Body of pancreas (tissue), 4 donors: ENCODE results near the gene KCNQ5. TPM values are rescaled to one million over a fixed set of nuclear protein-coding genes. Genes with fewer than 3 reads are reported as not detected.

ENCODE experiments used
- ATAC-seq: fragments of 150-250 bp; one replicate; pipeline ENCODE4 v1.9.1; 2016
- DNase-seq, 4 donors: peaks; one replicate each; pipeline ENCODE4 v3.0.0-alpha.2; 2019
- H3K27ac ChIP-seq, 4 donors: fragments of 200-600 bp; sonication (generic); 1 replicate in 3 of 4; 2 replicates in 1 of 4; pipeline versions ENCODE4 v1.5.1 to v1.6.1; 2016 to 2019; ENCODE audit warnings: mild to moderate bottlenecking in 1 of 4, mixed read lengths in 1 of 4, moderate library complexity in 1 of 4
- H3K27me3 ChIP-seq, 2 donors: fragments of 200-600 bp; sonication (generic); one replicate each; pipeline ENCODE4 v1.6.0; 2016; ENCODE audit warnings: mild to moderate bottlenecking in 1 of 2
- H3K36me3 ChIP-seq, 2 donors: fragments of 200-600 bp; sonication (generic); replicated peaks in 1 of 2; 2 replicates each; pipeline ENCODE4 v1.5.1; 2016; ENCODE audit warnings: low read depth in 2 of 2; ENCODE audit not compliant: insufficient read depth in 1 of 2
- H3K4me1 ChIP-seq: fragments of 200-600 bp; sonication (generic); one replicate; pipeline ENCODE4 v1.6.0; 2016
- H3K4me3 ChIP-seq, 2 donors: fragments of 200-600 bp; sonication (generic); 1 replicate in 1 of 2; 2 replicates in 1 of 2; pipeline ENCODE4 v1.5.1; 2016 to 2019
- H3K9me3 ChIP-seq, 3 donors: fragments of 200-600 bp; sonication (generic); 1 replicate in 2 of 3; 2 replicates in 1 of 3; pipeline ENCODE4 v1.5.1; 2016
- CTCF ChIP-seq, 7 experiments: fragments of 450-650 bp in 4 of 7; fragments of 200-600 bp in 3 of 7; sonication (generic) in 3 of 7; IDR thresholded peaks; one replicate each; pipeline ENCODE4 v1.5.1; 2016 to 2019; ENCODE audit warnings: antibody characterized with exemption in 7 of 7
- POLR2A ChIP-seq, 3 donors: fragments of 450-650 bp; IDR thresholded peaks; one replicate each; pipeline ENCODE4 v1.6.1; 2016; ENCODE audit warnings: antibody characterized with exemption in 3 of 3, mild to moderate bottlenecking in 2 of 3
- WGBS, 2 donors: methylation state at CpG; one replicate each; pipeline ENCODE4 v1.1.5; 2017; 5-methylcytosine and 5-hydroxymethylcytosine counted together
- intact Hi-C: fragments of 100-400 bp; cut with DNase I; formaldehyde crosslinking; loops from one replicate; pipeline ENCODE4 v1.15.1; 2023
- total RNA-seq, 2 donors: library from RNA; depleted of rRNA; stranded (reverse); fragments of >200 nt; gene quantifications; one replicate each; pipeline ENCODE4 v1.1.0, GENCODE V29; 2016

The KCNQ5 gene
- total RNA-seq, 2 donors from 2014 or later: 1.0 to 1.6 TPM

- H3K27me3 ChIP-seq: no peaks in the 10 kb centered on the region
- intact Hi-C loops: no loop called here
- H3K4me3 ChIP-seq: no peak overlapping the region
- H3K27ac ChIP-seq: no peak overlapping the region
- DNase-seq: no peak
- no peaks in the 10 kb centered on the region for H3K36me3 ChIP-seq
- no peaks in the 10 kb centered on the region for H3K4me1 ChIP-seq
- no peak for ATAC-seq
- TF ChIP-seq POLR2A (IDR thresholded peaks at IDR 0.05): no peak
- no peak for TF ChIP-seq CTCF (IDR thresholded peaks at IDR 0.05)
- 69 to 72% methylated on average over 3 of the region's 3 CpGs for WGBS, 2 donors
- no peaks in the 10 kb centered on the region for H3K9me3 ChIP-seq
Observed at GRCh38 chr6:72820153-72820552, 198.3 kb downstream of the KCNQ5 start.

GRCh38 chr6:72820906-72821305 is 199.0 kb downstream of the KCNQ5 start:
- intact Hi-C loops: no loop called here
- H3K4me1 ChIP-seq: no peaks in the 10 kb centered on the region
- DNase-seq: no peak
- no peaks in the 10 kb centered on the region for H3K27me3 ChIP-seq
- no peaks in the 10 kb centered on the region for H3K9me3 ChIP-seq
- H3K27ac ChIP-seq: no peak overlapping the region
- no peak overlapping the region for H3K4me3 ChIP-seq
- ATAC-seq: no peak
- TF ChIP-seq CTCF (IDR thresholded peaks at IDR 0.05): no peak
- TF ChIP-seq POLR2A (IDR thresholded peaks at IDR 0.05): no peak
- H3K36me3 ChIP-seq: no peaks in the 10 kb centered on the region
- WGBS, 2 donors: 18 to 22% methylated on average over 1 of the region's 1 CpG

GRCh38 chr6:72822023-72822422 is 200.2 kb downstream of the KCNQ5 start:
- Histone ChIP-seq H3K36me3 (no peaks in the 10 kb centered on the region), H3K4me1 (no peaks in the 10 kb centered on the region), H3K4me3 (no peak overlapping the region), H3K27ac (no peak overlapping the region), H3K9me3 (no peaks in the 10 kb centered on the region), H3K27me3 (no peaks in the 10 kb centered on the region)
- intact Hi-C loops: no loop called here
- no peak for DNase-seq
- 55 to 74% methylated on average over 1 of the region's 1 CpG for WGBS, 2 donors
- no peak for ATAC-seq
- TF ChIP-seq POLR2A (IDR thresholded peaks at IDR 0.05) (no peak), CTCF (IDR thresholded peaks at IDR 0.05) (no peak)

GRCh38 chr6:72822691-72823090 is 200.8 kb downstream of the KCNQ5 start:
- DNase-seq (no peak), ATAC-seq (no peak)
- no peaks in the 10 kb centered on the region for H3K36me3 ChIP-seq
- no peaks in the 10 kb centered on the region for H3K9me3 ChIP-seq
- WGBS, 2 donors: 68 to 76% methylated on average over 1 of the region's 1 CpG
- no peak overlapping the region for H3K4me3 ChIP-seq
- TF ChIP-seq POLR2A (IDR thresholded peaks at IDR 0.05) (no peak), CTCF (IDR thresholded peaks at IDR 0.05) (no peak)
- no peaks in the 10 kb centered on the region for H3K27me3 ChIP-seq
- H3K27ac ChIP-seq: no peak overlapping the region
- intact Hi-C loops: no loop called here
- no peaks in the 10 kb centered on the region for H3K4me1 ChIP-seq

GRCh38 chr6:72824833-72825232 is 203.0 kb downstream of the KCNQ5 start:
- TF ChIP-seq POLR2A (IDR thresholded peaks at IDR 0.05) (no peak), CTCF (IDR thresholded peaks at IDR 0.05) (no peak)
- intact Hi-C loops: no loop called here
- 58 to 59% methylated on average over 2 of the region's 2 CpGs for WGBS, 2 donors

More at GRCh38 chr6:72824833-72825232, 203.0 kb downstream of the KCNQ5 start:
- no peak for ATAC-seq
- no peaks in the 10 kb centered on the region for H3K27me3 ChIP-seq
- DNase-seq: no peak
- no peaks in the 10 kb centered on the region for H3K9me3 ChIP-seq
- no peaks in the 10 kb centered on the region for H3K4me1 ChIP-seq
- H3K4me3 ChIP-seq: no peak overlapping the region
- H3K36me3 ChIP-seq: no peaks in the 10 kb centered on the region
- no peak overlapping the region for H3K27ac ChIP-seq
